Activated naive CD4-positive, alpha-beta T cell treated with anti-CD3 and anti-CD28 coated beads, Interleukin-2, amount 10 ng/mL, durations not matched to agents 7 days and 5 days (primary cell): ENCODE results near the gene ZSCAN18.

Source experiments
- CTCF ChIA-PET: fragments of 350-600 bp; sonication (Branson Sonifier 250); formaldehyde crosslinking; loops from one replicate; lab custom pipeline; 2021; ENCODE audit warnings: antibody characterized with exemption; lab: Charles Lee
- DNase-seq: peaks from one replicate; pipeline ENCODE4 v3.0.0-alpha.2; 2020
- H3K27ac Mint-ChIP-seq: one replicate; pipeline ENCODE4 v1.8.0; 2021; ENCODE audit warnings: mild to moderate bottlenecking, moderate library complexity, mixed read lengths
- H3K27me3 Mint-ChIP-seq: one replicate; pipeline ENCODE4 v1.8.0; 2021; ENCODE audit warnings: mild to moderate bottlenecking, mixed read lengths
- H3K36me3 Mint-ChIP-seq: one replicate; pipeline ENCODE4 v1.8.0; 2021; ENCODE audit warnings: mixed read lengths
- H3K4me1 Mint-ChIP-seq: one replicate; pipeline ENCODE4 v1.8.0; 2021; ENCODE audit warnings: mixed read lengths
- H3K4me3 Mint-ChIP-seq: one replicate; pipeline ENCODE4 v1.8.0; 2021; ENCODE audit warnings: mild to moderate bottlenecking, moderate library complexity, mixed read lengths
- H3K9me3 Mint-ChIP-seq: one replicate; pipeline ENCODE4 v1.8.0; 2021; ENCODE audit warnings: mixed read lengths

Gene ZSCAN18

DNA sequence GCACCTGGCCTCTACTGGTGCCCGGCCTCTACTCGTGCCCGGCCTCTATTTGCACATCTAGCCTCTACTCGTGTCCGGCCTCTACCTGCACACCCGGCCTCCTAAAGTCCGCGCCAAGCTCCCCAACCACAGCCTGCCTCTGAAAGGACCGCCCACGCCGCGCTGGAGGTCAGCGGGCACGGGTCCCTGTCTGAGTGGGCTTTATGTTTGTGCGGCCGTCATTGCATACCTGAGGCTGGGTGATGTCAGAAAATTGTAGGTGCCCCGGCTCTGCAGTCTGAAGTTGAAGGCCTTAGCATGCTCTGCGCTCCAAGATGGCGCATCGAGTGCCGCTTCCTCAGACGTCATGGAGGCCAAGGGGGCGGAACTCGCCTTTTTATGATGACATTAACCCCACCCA, 37.8 kb downstream of the ZSCAN18 start:
- Mint-ChIP-seq H3K9me3 (peaks cover 52% of the 10 kb centered on the region), H3K4me1 (peaks cover 5% of the 10 kb centered on the region), H3K27ac (no peak overlapping the region), H3K4me3 (peak overlapping the region; percentile 51), H3K27me3 (no peaks in the 10 kb centered on the region), H3K36me3 (peaks cover 19% of the 10 kb centered on the region)
- no peak for DNase-seq
- CTCF ChIA-PET = no interaction called here

GRCh38 chr19:58059671-58060078, 38.4 kb downstream of the ZSCAN18 start:
- CTCF ChIA-PET = no interaction called here
- peaks cover 52% of the 10 kb centered on the region for H3K9me3 Mint-ChIP-seq
- H3K27ac Mint-ChIP-seq = no peak overlapping the region
- peaks cover 5% of the 10 kb centered on the region for H3K4me1 Mint-ChIP-seq
- H3K36me3 Mint-ChIP-seq = peaks cover 19% of the 10 kb centered on the region
- no peak overlapping the region for H3K4me3 Mint-ChIP-seq
- no peaks in the 10 kb centered on the region for H3K27me3 Mint-ChIP-seq
- no peak for DNase-seq

DNA sequence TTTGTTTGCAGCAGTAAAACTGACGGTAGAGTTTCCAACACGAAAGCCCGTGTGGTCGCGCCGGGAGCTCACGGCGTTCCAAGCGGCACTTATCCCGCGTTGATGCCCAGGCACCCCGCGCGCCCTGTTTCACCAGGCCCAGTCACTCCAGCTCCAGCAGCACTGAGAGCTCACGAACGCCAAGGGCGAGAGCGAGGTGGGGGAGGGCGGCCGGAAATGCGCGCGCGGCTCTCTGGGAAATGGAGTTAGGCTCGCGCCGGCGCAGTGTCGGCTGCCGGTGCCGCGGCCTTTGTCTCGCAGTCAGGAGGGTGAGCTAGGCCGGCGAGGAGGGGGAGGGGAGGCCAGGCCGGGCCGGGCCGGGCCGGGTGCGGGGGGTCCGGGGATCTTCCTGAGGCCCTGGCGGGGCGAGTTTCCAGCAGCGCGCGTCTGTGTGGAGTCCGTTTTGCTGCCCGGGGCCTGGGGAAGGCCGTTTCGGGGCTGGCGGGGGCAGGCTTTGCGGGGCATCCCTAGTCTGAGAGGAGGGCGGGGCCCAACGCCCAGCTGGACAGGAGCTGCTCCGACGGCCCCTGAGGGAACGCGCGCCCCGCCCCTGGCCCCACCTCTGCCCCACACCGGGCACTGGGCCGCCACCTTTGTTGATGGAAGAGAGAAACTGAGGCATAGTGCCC, 38.9 kb downstream of the ZSCAN18 start, which contains the start of gene ZNF135:
ZNF135 (plus strand) TSS at position 280 of the 668 bp plus-strand sequence. CDS start 721 bp downstream, outside the sequence.
- peak within 1 kb of the TSS; percentile 67 for H3K27ac Mint-ChIP-seq
- H3K4me1 Mint-ChIP-seq = peaks cover 5% of the 10 kb centered on the region
- H3K36me3 Mint-ChIP-seq = peaks cover 19% of the 10 kb centered on the region
- H3K4me3 Mint-ChIP-seq = peak within 1 kb of the TSS; percentile 65
- DNase-seq = peak; percentile 67
- H3K9me3 Mint-ChIP-seq = peaks cover 54% of the 10 kb centered on the region
- CTCF ChIA-PET = no interaction called here
- no peaks in the 10 kb centered on the region for H3K27me3 Mint-ChIP-seq

DNA sequence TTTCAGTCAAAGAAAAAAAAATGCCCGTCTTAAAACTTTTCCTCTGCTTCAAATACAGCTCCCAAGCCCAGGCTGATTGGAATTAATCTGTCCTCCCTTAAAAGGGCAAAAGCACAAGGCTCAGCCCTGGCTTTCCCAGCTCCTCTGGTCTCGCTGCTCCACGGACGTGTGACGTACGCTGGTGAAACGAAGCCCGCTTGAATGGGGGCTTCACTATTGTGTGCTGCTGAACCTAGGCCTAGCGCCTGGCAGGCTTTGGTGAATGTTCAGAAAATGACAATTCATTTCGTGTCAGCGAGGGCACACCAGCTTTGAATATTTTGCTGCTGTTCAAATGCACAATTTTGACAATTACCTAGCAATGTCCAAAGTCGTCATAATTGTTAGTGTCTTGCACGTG, 39.6 kb downstream of the ZSCAN18 start:
- Mint-ChIP-seq H3K27ac (no peak overlapping the region), H3K4me3 (peak overlapping the region; percentile 65), H3K9me3 (peaks cover 48% of the 10 kb centered on the region), H3K36me3 (peaks cover 19% of the 10 kb centered on the region), H3K4me1 (peaks cover 5% of the 10 kb centered on the region), H3K27me3 (no peaks in the 10 kb centered on the region)
- CTCF ChIA-PET = no interaction called here
- no peak for DNase-seq

GRCh38 chr19:58056861-58057260, 41.2 kb downstream of the ZSCAN18 start:
- Mint-ChIP-seq H3K4me1 (peaks cover 5% of the 10 kb centered on the region), H3K36me3 (peaks cover 19% of the 10 kb centered on the region), H3K27ac (no peak overlapping the region), H3K4me3 (no peak overlapping the region), H3K9me3 (peaks cover 44% of the 10 kb centered on the region), H3K27me3 (no peaks in the 10 kb centered on the region)
- no peak for DNase-seq
- CTCF ChIA-PET = no interaction called here

DNA sequence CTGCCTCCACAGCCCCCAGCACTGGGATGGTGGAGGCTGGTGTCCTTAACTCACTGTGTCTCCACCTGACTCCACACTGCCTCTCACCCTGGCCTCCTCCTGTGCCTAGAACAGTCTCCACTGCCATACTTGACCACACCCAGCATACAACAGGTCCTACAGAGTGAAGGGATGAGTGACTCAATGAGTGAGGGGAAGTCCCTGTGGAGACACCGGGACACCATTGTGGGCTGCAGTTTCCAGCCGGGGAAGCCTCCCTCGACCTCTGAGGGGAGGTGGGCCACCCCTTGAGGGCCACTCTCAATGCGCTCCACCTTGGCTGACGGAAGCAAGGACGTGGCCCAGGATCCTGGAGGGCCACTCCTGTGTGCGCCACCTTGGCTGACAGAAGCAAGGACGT, 41.8 kb downstream of the ZSCAN18 start:
- Mint-ChIP-seq H3K36me3 (peaks cover 18% of the 10 kb centered on the region), H3K4me1 (peaks cover 5% of the 10 kb centered on the region), H3K27ac (no peak overlapping the region), H3K9me3 (peaks cover 48% of the 10 kb centered on the region), H3K27me3 (no peaks in the 10 kb centered on the region), H3K4me3 (no peak overlapping the region)
- DNase-seq = no peak
- CTCF ChIA-PET = no interaction called here

- no peak for DNase-seq
- H3K36me3 Mint-ChIP-seq = peaks cover 19% of the 10 kb centered on the region
- peaks cover 51% of the 10 kb centered on the region for H3K9me3 Mint-ChIP-seq
Measured at GRCh38 chr19:58054901-58055874, 42.8 kb downstream of the ZSCAN18 start.

DNA sequence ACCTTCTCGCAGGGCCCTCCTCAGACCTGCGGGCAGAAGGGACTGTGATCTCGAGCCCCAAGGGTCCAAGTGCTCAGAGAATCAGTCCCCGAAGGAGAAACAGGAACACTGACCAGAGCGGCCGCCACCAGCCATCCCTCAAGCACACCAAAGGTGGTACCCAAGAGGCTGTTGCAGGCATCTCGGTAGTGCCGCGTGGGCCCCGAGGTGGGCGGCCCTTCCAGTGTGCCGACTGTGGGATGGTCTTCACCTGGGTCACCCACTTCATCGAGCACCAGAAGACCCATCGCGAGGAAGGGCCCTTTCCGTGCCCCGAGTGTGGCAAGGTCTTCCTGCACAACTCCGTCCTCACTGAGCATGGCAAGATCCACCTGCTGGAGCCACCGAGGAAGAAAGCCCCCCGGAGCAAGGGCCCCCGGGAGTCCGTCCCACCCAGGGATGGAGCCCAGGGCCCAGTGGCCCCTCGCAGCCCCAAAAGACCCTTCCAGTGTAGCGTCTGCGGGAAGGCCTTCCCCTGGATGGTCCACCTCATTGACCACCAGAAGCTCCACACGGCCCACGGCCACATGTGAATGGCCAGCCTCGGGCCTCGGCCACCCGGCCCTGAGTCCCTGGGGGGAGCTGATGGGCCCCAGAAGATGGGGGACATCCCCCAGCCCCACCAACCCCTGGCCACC, 44.4 kb downstream of the ZSCAN18 start:
- no peaks in the 10 kb centered on the region for H3K4me1 Mint-ChIP-seq
- no peak overlapping the region for H3K4me3 Mint-ChIP-seq
- no peak for DNase-seq
- CTCF ChIA-PET = no interaction called here
- peaks cover 54% of the 10 kb centered on the region for H3K9me3 Mint-ChIP-seq
- no peaks in the 10 kb centered on the region for H3K27me3 Mint-ChIP-seq
- H3K27ac Mint-ChIP-seq = no peak overlapping the region
- H3K36me3 Mint-ChIP-seq = peaks cover 12% of the 10 kb centered on the region

More at GRCh38 chr19:58054901-58055874, 42.8 kb downstream of the ZSCAN18 start:
- peaks cover 5% of the 10 kb centered on the region for H3K4me1 Mint-ChIP-seq
- no peak overlapping the region for H3K4me3 Mint-ChIP-seq
- CTCF ChIA-PET = no interaction called here
- peak overlapping the region; percentile 52 for H3K27ac Mint-ChIP-seq
- H3K27me3 Mint-ChIP-seq = no peaks in the 10 kb centered on the region

DNA sequence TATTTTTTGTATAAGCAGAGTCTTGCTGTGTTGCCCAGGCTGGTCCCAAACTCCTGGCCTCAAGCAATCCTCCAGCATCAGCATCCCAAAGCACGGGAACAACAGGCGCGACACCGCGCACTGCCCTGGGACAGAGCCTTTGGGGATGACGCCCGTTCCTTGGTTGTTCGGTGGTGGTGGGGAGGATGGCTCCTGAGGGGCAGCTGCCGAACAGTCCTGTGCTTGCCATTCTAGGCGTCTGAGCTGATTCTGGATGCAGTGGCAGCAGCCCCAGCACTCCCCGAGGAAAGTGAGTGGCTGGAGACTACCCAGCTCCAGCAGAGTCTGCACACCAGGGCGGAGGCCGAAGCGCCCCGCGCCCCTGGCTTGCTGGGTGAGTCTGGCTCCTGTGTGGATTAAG, 45.8 kb downstream of the ZSCAN18 start:
- H3K9me3 Mint-ChIP-seq = peaks cover 55% of the 10 kb centered on the region
- H3K36me3 Mint-ChIP-seq = peaks cover 7% of the 10 kb centered on the region
- no peak overlapping the region for H3K4me3 Mint-ChIP-seq
- no peaks in the 10 kb centered on the region for H3K27me3 Mint-ChIP-seq
- no peak overlapping the region for H3K27ac Mint-ChIP-seq
- no peak for DNase-seq
- CTCF ChIA-PET = no interaction called here
- no peaks in the 10 kb centered on the region for H3K4me1 Mint-ChIP-seq

DNA sequence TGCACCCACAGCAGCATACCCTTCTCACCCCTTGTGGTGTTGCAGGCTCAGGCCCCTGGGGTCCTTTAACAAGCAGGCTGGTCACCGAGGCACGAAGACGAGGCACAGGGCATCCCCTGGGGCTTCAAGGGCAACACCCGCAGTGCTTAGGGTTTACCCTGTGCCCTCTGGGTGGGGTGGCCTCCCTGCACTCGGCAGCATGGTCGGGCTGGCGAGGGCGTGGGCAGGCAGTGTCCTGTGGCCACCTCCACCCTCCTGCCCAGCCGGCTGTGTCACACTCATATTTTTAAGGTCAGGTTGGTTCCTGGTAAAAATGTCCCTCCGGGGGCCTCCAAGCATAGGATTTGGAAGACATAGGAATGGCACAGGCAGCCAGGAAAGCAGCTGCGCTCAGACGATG, 50.4 kb downstream of the ZSCAN18 start:
- Mint-ChIP-seq H3K4me3 (no peak overlapping the region), H3K4me1 (no peaks in the 10 kb centered on the region), H3K27me3 (no peaks in the 10 kb centered on the region), H3K27ac (no peak overlapping the region), H3K9me3 (peaks cover 62% of the 10 kb centered on the region), H3K36me3 (peaks cover 1% of the 10 kb centered on the region)
- DNase-seq = no peak
- CTCF ChIA-PET = no interaction called here

GRCh38 chr19:58046856-58047255, 51.2 kb downstream of the ZSCAN18 start:
- no peaks in the 10 kb centered on the region for H3K4me1 Mint-ChIP-seq
- peaks cover 62% of the 10 kb centered on the region for H3K9me3 Mint-ChIP-seq
- H3K27me3 Mint-ChIP-seq = no peaks in the 10 kb centered on the region
- no peak overlapping the region for H3K4me3 Mint-ChIP-seq
- DNase-seq = no peak
- H3K27ac Mint-ChIP-seq = no peak overlapping the region
- peaks cover 1% of the 10 kb centered on the region for H3K36me3 Mint-ChIP-seq
- CTCF ChIA-PET = no interaction called here

GRCh38 chr19:58045411-58046050, 52.5 kb downstream of the ZSCAN18 start:
- Mint-ChIP-seq H3K4me1 (no peaks in the 10 kb centered on the region), H3K36me3 (no peaks in the 10 kb centered on the region), H3K27me3 (no peaks in the 10 kb centered on the region), H3K27ac (no peak overlapping the region), H3K4me3 (no peak overlapping the region), H3K9me3 (peaks cover 62% of the 10 kb centered on the region)
- no peak for DNase-seq
- CTCF ChIA-PET = no interaction called here

DNA sequence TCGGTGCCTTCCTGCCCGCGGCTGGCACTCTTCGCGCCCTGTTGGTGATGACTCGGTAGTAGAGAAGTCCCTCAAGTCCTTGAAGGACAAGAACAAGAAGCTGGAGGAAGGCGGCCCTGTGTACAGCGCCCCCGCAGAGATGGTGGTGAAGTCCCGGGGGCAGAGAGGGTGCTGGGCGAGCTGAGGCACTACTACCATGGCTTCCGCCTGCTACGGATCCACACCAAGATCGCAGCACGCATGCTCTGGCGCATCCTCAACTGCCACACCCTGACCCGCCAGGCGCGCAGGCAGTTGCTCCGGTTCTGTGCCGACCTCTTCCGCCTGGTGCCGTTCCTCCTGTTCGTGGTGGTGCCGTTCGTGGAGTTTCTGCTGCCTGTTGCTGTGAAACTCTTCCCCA, 53.1 kb downstream of the ZSCAN18 start:
- no peak overlapping the region for H3K27ac Mint-ChIP-seq
- H3K27me3 Mint-ChIP-seq = no peaks in the 10 kb centered on the region
- H3K4me3 Mint-ChIP-seq = no peak overlapping the region
- DNase-seq = no peak
- CTCF ChIA-PET = no interaction called here
- peaks cover 65% of the 10 kb centered on the region for H3K9me3 Mint-ChIP-seq
- no peaks in the 10 kb centered on the region for H3K36me3 Mint-ChIP-seq
- H3K4me1 Mint-ChIP-seq = no peaks in the 10 kb centered on the region

DNA sequence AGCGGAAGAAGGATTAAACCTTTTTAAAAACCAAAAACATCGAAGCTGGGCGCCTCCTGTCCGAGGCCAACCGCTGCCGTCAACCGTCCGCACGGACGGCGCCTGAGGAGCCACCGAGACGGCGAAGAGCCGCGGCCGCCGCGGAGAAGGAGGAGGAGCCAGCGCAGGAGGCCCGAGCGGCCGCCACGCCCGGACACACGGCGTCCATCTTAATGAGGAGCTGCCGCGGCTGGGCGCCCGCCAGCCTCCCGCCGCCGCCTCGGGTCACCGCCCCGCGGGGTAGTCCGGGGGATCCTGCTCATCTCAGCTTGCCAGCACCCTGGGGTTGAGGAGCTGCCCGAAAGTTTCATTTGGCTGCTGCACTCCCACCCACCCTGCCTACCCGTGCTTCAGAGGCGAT, 53.6 kb downstream of the ZSCAN18 start:
- no peak for DNase-seq
- no peaks in the 10 kb centered on the region for H3K4me1 Mint-ChIP-seq
- peaks cover 61% of the 10 kb centered on the region for H3K9me3 Mint-ChIP-seq
- H3K27ac Mint-ChIP-seq = no peak overlapping the region
- H3K27me3 Mint-ChIP-seq = no peaks in the 10 kb centered on the region
- CTCF ChIA-PET = no interaction called here
- H3K4me3 Mint-ChIP-seq = no peak overlapping the region
- H3K36me3 Mint-ChIP-seq = no peaks in the 10 kb centered on the region
